Stimulated activated naive B cell treated with anti-CD40 and anti-IgM and Interleukin-4, amounts not matched to agents 10 μg/mL and 1 μg/mL and 100 μg/mL, for 72 hours (primary cell): ENCODE measurements around the gene CTIF.

Experiments
- ATAC-seq, 2 donors: fragments of 150-1000 bp; cut with Tn5 transposase; replicated peaks; 2 replicates each; pipeline ENCODE4 v1.10.0; 2021; ENCODE audit warnings: moderate library complexity in 1 of 2
- DNase-seq: peaks from one replicate; pipeline ENCODE4 v3.0.0; 2021
- H3K27ac Mint-ChIP-seq: one replicate; pipeline ENCODE4 v1.8.0; 2022; ENCODE audit warnings: mild to moderate bottlenecking, mixed read lengths
- H3K27me3 Mint-ChIP-seq, 2 donors: one replicate each; pipeline ENCODE4 v1.8.0; 2022; ENCODE audit warnings: mixed read lengths in 2 of 2
- H3K36me3 Mint-ChIP-seq, 2 donors: one replicate each; pipeline ENCODE4 v1.8.0; 2022; ENCODE audit warnings: mixed read lengths in 2 of 2, mild to moderate bottlenecking in 1 of 2
- H3K4me1 Mint-ChIP-seq, 2 donors: one replicate each; pipeline ENCODE4 v1.8.0; 2022; ENCODE audit warnings: mixed read lengths in 2 of 2, mild to moderate bottlenecking in 1 of 2
- H3K4me3 Mint-ChIP-seq, 2 donors: one replicate each; pipeline ENCODE4 v1.8.0; 2022; ENCODE audit warnings: mild to moderate bottlenecking in 2 of 2, mixed read lengths in 2 of 2, moderate library complexity in 1 of 2
- H3K9me3 Mint-ChIP-seq, 2 donors: one replicate each; pipeline ENCODE4 v1.8.0; 2022; ENCODE audit warnings: mixed read lengths in 2 of 2, mild to moderate bottlenecking in 1 of 2

CTIF gene

DNA sequence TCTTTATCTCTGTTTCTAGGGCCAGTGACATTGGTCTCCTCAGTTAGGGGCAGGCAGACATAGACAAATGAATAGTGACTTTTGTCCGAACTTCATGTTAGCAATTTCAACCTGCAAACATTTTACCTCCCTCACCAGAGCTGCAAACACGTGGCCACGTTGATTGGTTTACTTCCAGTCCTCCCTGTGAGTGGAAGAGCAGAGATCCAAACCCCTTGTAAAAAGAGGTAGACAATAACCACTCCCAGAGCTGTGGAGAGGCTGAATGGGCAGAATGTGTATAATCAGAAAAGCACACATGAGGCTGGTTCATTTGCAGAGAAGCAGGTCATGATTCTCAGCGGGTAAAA lies 31.1 kb downstream of the CTIF start:
- Mint-ChIP-seq H3K27me3 (peaks cover 0 to 12% of the 10 kb centered on the region in 2 donors), H3K4me3 (no peak overlapping the region), H3K4me1 (peaks cover 0 to 6% of the 10 kb centered on the region in 2 donors), H3K9me3 (peaks cover 4 to 5% of the 10 kb centered on the region in 2 donors), H3K36me3 (peaks cover 8 to 27% of the 10 kb centered on the region in 2 donors), H3K27ac (no peak overlapping the region)
- DNase-seq (no peak), ATAC-seq (no peak)

DNA sequence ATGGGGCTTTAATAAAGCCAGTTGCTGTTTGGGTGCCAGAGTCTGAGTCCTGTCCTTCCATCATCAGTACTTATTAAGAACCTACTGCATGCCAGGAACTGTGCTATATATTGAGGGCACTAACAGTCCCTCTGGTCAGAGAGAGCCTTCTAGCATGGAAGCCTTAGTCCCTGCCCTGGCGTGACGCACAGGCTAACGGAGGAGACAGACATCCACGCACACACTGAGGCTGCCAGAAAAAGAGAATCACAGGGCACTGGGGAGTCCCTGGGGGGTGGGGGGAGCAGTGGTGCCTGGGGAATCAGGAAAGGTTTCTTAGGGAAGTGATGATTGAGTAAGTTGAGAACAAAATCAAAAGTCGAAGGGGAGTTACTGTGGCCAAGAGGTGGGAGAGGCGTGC lies 31.5 kb downstream of the CTIF start:
- H3K27me3 Mint-ChIP-seq: peaks cover 0 to 12% of the 10 kb centered on the region in 2 donors
- H3K27ac Mint-ChIP-seq: no peak overlapping the region
- H3K4me1 Mint-ChIP-seq: peaks cover 0 to 6% of the 10 kb centered on the region in 2 donors
- peaks cover 4 to 5% of the 10 kb centered on the region in 2 donors for H3K9me3 Mint-ChIP-seq
- H3K4me3 Mint-ChIP-seq: no peak overlapping the region
- DNase-seq: no peak
- no peak for ATAC-seq
- H3K36me3 Mint-ChIP-seq: peaks cover 8 to 27% of the 10 kb centered on the region in 2 donors

DNA sequence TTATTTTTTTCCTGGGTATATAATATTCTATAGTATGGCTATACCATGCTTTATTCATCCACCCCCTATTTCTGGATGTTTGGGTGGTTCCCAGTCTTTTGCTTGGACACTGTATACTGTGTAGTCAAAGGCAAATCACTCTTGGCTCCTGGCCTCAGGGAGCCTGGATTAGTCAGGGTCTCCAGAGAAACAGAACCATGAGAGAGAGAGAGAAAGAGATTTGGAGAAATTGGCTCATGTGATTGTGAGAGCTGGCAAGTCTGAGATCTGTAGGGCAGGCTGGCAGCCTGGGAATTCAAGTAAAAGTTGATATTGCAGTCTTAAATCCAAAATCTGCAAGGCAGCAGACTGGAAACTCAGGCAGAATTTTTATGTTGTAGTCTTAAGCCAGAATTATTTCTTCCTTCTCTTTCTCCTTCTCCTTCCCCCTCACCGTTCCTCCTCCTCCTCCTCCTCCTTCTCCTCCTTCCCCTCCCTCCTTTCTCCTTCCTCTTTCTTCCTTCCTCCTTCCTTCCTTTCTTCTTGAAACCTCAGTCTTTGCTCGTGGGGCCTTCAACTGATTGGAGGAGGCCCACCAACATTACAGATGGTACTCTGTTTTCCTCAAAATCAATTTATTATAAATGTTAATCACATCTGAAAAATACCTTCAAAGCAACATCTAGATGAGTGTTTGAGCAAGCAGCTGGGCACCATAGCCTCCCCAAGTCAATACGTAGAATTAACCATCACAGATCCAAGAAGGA lies 33.0 kb downstream of the CTIF start:
- H3K27me3 Mint-ChIP-seq: peaks cover 0 to 7% of the 10 kb centered on the region in 2 donors
- ATAC-seq: no peak
- peaks cover 0 to 3% of the 10 kb centered on the region in 2 donors for H3K4me1 Mint-ChIP-seq
- H3K36me3 Mint-ChIP-seq: peaks cover 8 to 25% of the 10 kb centered on the region in 2 donors
- peaks cover 4 to 5% of the 10 kb centered on the region in 2 donors for H3K9me3 Mint-ChIP-seq
- no peak for DNase-seq
- no peak overlapping the region for H3K27ac Mint-ChIP-seq
- no peak overlapping the region for H3K4me3 Mint-ChIP-seq

DNA sequence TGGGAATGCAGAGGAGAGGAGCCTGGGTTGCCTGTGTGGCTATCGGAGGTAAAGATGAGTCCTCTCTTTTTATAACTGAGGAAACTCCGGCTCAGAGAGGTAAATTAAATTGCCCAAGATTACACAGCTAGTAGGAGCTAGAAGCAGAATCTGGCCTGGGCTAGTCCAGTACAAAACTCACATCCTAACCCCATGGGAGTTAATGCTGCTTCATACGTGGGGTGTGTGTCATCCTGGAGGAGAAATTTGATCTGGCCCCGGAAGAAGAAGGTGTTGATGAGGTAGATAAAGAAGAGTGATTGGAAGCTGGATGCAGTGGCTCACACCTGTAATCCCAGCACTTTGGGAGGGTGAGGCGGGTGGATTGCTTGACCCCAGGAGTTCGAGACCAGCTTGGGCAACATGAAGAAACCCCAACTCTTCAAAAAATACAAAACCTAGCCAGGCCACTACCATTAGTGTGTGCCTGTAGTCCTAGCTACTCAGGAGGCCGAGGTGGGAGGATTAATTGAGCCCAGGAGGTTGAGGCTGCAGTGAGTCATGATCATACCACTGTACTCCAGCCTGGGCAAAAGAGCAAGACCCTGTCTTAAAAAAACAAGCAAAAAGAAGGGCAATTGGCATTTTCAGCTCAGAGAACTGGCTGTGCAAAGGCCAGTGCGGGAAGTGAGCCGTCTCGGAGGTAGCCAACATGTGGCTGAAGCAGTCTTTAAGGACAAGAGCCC lies 33.7 kb downstream of the CTIF start:
- Mint-ChIP-seq H3K4me1 (peaks cover 0 to 3% of the 10 kb centered on the region in 2 donors), H3K4me3 (no peak overlapping the region), H3K9me3 (peaks cover 2 to 6% of the 10 kb centered on the region in 2 donors), H3K27ac (no peak overlapping the region), H3K27me3 (peaks cover 0 to 3% of the 10 kb centered on the region in 2 donors), H3K36me3 (peaks cover 6 to 23% of the 10 kb centered on the region in 2 donors)
- DNase-seq (no peak), ATAC-seq (no peak)

DNA sequence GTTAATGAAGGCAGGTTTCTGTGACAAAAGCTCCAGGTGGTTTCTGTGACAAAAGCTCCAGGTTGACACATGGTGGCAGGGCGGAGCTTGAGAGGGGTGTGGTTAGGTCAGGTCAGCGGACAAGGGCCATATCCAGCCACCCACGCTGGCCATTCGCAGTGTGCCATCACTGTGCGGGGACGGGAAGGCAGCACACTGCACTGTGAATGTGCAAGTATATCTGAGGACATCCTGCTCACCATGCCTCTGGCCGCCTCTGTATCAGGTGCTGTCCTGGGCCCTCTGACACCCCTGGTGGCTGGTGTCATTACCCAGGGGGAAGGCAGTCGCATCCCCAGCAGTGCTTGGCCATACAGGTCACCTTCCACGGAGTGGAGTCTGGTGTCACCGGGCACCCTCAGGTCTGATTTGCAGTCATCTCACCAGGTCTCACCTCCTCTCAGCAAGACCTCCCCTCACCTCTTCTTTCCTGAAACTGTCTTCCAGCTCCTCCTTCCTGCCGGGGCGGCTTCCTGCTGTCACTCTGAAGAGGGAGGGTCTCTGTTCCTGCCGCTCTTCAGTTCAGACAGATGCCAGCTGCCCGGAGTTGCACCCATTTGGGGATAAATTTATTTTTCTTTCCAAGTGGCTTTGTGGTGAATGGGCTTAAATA lies 34.9 kb downstream of the CTIF start:
- no peaks in the 10 kb centered on the region for H3K27me3 Mint-ChIP-seq
- peaks cover 6 to 10% of the 10 kb centered on the region in 2 donors for H3K9me3 Mint-ChIP-seq
- peaks cover 8 to 18% of the 10 kb centered on the region in 2 donors for H3K36me3 Mint-ChIP-seq
- peak overlapping the region; percentile 60 for H3K27ac Mint-ChIP-seq
- no peak for ATAC-seq
- peaks cover 0 to 3% of the 10 kb centered on the region in 2 donors for H3K4me1 Mint-ChIP-seq
- H3K4me3 Mint-ChIP-seq: no peak overlapping the region
- no peak for DNase-seq

DNA sequence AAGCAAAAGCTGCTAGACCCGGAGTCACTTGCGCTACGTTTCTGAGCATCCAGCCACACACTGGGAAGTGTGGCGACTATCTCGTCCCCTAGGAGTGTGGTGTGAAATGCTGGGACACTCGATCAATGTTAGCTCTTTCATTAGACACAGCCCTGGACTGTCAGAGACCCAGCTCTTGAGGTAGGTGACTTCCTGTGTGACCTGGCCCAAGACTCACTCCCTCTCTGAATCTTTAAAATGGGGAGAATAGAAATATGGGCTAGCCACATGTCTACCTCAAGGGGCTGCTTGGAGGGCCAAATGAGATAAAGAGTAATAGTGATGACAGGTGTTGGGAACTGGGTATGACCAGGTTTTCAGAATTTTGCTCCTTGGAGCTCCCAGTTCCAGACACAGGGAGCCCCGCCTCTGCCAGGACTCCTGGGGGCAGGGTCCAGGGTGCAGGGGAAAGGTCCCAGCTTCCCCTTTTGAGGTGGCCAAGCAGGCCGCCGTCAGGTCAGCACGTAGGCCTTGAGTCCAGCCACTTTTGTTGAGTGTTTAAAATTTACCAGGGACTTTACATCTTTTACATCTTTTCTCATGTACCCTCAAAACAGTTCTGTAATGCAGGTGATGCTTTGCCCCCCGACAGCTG lies 36.0 kb downstream of the CTIF start:
- DNase-seq: no peak
- H3K9me3 Mint-ChIP-seq: peaks cover 6 to 11% of the 10 kb centered on the region in 2 donors
- no peak overlapping the region for H3K4me3 Mint-ChIP-seq
- peaks cover 0 to 5% of the 10 kb centered on the region in 2 donors for H3K4me1 Mint-ChIP-seq
- H3K36me3 Mint-ChIP-seq: peaks cover 8 to 13% of the 10 kb centered on the region in 2 donors
- no peak for ATAC-seq
- no peak overlapping the region for H3K27ac Mint-ChIP-seq
- no peaks in the 10 kb centered on the region for H3K27me3 Mint-ChIP-seq

DNA sequence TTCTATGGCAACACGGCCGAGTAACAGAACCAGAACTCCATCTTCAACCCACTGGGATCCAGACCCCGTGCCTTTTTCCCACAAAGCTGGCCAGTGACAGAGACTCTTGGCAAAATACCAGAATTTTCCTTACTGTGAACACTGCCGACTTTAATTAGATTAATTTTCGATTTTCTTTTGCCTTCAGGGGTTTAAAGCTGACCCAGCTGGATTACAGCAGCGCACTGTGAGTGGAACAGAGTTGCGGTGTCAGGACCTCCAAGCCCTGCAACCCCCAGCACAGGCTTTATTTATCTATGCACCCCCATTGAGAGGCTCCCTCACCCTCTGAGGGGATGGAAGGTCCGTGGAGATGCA lies 36.4 kb downstream of the CTIF start:
- Mint-ChIP-seq H3K27ac (no peak overlapping the region), H3K36me3 (peaks cover 8 to 11% of the 10 kb centered on the region in 2 donors), H3K4me1 (peaks cover 0 to 4% of the 10 kb centered on the region in 2 donors), H3K27me3 (no peaks in the 10 kb centered on the region), H3K4me3 (no peak overlapping the region), H3K9me3 (peaks cover 6 to 11% of the 10 kb centered on the region in 2 donors)
- ATAC-seq (no peak), DNase-seq (no peak)

DNA sequence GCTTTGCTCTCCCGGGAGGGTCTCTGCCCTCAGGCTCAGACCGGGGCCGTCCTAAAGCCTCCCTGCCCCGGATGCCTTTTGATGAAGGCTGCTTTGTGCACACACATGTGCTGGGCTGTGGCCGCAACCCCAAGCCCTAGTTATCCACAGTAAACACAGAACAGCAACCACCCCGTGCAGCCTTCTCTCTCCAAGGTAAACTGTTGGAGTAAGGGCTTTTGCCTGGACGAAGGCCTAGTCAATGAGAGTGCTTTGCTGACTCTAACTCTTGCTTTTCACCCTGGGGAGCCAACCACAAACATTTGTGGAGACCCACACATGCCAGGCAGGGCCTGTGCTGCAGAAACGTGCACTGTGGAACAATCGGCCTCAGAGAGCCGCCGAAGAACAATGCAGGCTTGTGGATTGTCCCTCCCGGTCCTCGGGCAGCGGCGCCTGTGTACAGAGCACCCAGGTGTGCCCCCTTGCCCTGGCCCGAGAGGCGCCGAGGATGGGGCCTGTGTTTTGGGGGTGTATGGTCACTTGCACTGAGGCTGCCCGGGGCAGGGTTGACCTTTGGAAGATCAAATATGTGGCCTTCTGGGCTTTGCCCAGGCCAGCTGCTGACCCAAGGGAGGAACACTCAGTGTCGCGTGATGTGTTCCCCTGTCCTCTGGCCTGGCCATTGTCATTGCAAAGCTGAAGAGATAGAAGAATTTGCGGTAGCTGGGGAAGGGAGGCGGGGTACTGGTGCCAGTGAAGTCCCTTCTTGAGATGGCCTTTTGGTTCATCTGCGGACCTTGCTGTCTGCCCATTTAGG lies 37.0 kb downstream of the CTIF start:
- no peak for ATAC-seq
- no peak overlapping the region for H3K4me3 Mint-ChIP-seq
- peaks cover 6 to 11% of the 10 kb centered on the region in 2 donors for H3K9me3 Mint-ChIP-seq
- H3K27me3 Mint-ChIP-seq: no peaks in the 10 kb centered on the region
- DNase-seq: no peak
- H3K4me1 Mint-ChIP-seq: peaks cover 0 to 1% of the 10 kb centered on the region in 2 donors
- H3K27ac Mint-ChIP-seq: no peak overlapping the region
- H3K36me3 Mint-ChIP-seq: peaks cover 8 to 11% of the 10 kb centered on the region in 2 donors

DNA sequence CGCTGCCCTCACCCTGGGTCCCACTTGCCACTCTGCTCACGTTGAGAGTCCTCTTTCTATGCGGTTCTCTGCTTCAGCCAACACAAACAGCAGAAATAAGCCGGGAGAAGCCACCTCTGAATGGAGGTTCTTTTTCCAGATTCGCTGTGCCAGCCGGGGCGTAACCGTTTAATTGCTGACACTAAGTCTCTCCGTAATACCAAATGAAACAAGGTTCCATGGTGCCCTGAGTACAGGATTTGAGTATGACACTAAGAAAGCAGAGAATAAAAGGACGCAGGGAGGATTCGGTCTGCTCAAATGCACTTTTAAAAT lies 37.6 kb downstream of the CTIF start:
- Mint-ChIP-seq H3K27me3 (no peaks in the 10 kb centered on the region), H3K27ac (no peak overlapping the region), H3K4me3 (no peak overlapping the region), H3K36me3 (peaks cover 8 to 11% of the 10 kb centered on the region in 2 donors), H3K9me3 (peaks cover 6 to 11% of the 10 kb centered on the region in 2 donors), H3K4me1 (peaks cover 0 to 1% of the 10 kb centered on the region in 2 donors)
- DNase-seq (no peak), ATAC-seq (no peak)

DNA sequence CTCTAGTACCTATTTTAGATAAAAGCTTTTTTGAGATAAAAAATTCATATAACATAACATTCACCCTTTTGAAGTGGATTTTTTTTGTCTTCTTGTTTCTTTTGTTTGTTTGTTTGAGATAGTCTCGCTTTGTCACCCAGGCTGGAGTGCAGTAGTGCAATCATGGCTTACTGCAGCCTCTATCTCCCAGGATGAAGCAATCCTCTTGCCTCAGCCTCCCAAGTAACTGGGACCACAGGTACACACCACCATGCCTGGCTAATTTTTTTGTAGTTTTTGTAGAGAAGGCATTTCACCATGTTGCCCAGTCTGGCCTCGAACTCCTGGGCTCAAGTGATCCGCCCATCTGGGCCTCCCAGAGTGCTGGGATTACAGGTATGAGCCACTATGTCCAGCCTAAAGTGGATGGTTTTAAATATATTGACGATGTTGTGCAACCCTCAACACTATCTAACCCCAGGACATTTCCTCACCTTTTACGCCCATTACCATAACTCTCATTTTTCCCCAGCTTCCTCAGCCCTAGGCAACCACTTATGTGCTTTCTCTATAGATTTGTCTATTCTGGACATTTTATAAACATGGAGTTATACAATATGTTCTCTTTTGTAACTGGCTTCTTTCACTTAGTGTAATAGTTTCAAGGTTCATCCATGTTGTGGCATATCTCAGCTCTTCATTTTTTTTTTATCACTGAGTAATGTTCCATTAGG lies 38.8 kb downstream of the CTIF start:
- H3K9me3 Mint-ChIP-seq: peaks cover 6 to 11% of the 10 kb centered on the region in 2 donors
- DNase-seq (no peak), ATAC-seq (no peak)
- no peaks in the 10 kb centered on the region for H3K27me3 Mint-ChIP-seq
- H3K4me1 Mint-ChIP-seq: peaks cover 0 to 1% of the 10 kb centered on the region in 2 donors
- no peak overlapping the region for H3K4me3 Mint-ChIP-seq
- H3K36me3 Mint-ChIP-seq: peaks cover 8 to 11% of the 10 kb centered on the region in 2 donors
- H3K27ac Mint-ChIP-seq: no peak overlapping the region

DNA sequence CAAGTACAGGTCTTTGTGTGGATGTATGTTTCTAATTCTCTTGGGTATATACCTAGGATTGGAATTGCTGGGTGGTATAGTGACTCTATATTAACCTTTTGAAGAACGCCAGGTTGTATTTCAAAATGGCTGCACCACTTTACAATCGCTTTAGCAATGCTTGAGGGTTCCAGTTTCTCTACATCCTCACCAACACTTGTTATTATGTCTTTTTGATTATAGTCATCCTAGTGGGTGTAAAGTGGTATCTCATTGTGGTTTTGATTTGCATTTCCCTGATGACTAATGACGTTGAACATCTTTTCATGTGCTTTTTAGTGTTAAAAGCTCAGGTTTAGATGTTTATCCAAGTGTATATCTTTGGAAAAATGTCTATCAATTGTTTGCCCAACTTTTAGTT lies 39.5 kb downstream of the CTIF start:
- Mint-ChIP-seq H3K27me3 (no peaks in the 10 kb centered on the region), H3K4me1 (peaks cover 0 to 1% of the 10 kb centered on the region in 2 donors), H3K9me3 (peaks cover 6 to 11% of the 10 kb centered on the region in 2 donors), H3K27ac (no peak overlapping the region), H3K4me3 (no peak overlapping the region), H3K36me3 (peaks cover 8 to 11% of the 10 kb centered on the region in 2 donors)
- no peak for DNase-seq
- no peak for ATAC-seq

DNA sequence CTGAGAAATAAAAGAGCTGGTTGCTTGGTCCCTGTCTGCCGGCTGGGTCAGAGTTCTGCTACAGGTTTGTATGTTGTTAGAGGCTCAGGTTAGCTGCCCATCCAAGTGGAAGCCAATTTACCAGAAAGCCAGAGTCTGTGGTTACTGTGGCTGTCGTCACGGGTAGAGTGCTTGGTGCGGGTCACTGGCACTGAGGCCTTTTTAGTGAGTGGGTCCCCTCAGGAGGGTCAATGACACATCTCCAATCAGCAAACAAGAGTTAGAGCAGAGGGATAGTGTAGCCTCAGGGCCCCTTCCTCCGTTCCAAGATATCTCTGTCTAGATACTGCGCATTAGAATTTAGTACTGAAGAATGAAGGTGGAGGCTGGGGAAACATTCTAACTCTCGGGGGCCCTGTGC lies 41.2 kb downstream of the CTIF start:
- H3K36me3 Mint-ChIP-seq: peaks cover 8 to 11% of the 10 kb centered on the region in 2 donors

DNA sequence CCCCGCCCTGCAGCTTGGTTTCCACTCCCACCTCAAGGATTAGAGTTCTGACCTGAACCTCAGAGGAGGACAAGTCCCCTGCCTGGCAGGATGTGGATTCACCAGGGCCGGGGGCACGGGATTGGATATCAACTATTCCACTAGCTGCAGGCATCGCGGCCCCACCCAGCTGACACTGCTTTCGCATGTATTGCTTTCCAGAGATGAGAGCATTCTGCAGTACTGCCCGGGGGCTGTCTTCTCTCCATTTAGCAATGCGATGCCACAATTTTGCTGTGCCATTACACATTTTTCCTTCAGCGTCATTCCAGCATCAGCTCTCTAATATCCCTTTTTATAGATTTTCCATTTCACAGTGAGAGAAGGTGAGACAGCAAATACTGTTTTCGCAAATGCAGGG lies 42.0 kb downstream of the CTIF start:
- H3K9me3 Mint-ChIP-seq: peaks cover 6 to 11% of the 10 kb centered on the region in 2 donors
- no peak overlapping the region for H3K27ac Mint-ChIP-seq
- ATAC-seq (no peak), DNase-seq (no peak)
- peaks cover 8 to 11% of the 10 kb centered on the region in 2 donors for H3K36me3 Mint-ChIP-seq
- H3K4me1 Mint-ChIP-seq: peaks cover 0 to 1% of the 10 kb centered on the region in 2 donors
- no peaks in the 10 kb centered on the region for H3K27me3 Mint-ChIP-seq
- H3K4me3 Mint-ChIP-seq: no peak overlapping the region

More for the DNA sequence above, 41.2 kb downstream of the CTIF start:
- Mint-ChIP-seq H3K27me3 (no peaks in the 10 kb centered on the region), H3K27ac (no peak overlapping the region), H3K9me3 (peaks cover 6 to 11% of the 10 kb centered on the region in 2 donors), H3K4me1 (peaks cover 0 to 1% of the 10 kb centered on the region in 2 donors), H3K4me3 (no peak overlapping the region)
- ATAC-seq (no peak), DNase-seq (no peak)
